Neural cell (in vitro differentiated cells): ENCODE data around the gene WNT7A.

Experiments
- EP300 ChIP-seq: fragments of 450-650 bp; conservative IDR thresholded peaks from 2 replicates; pipeline ENCODE4 v1.6.1; 2014; ENCODE audit warnings: antibody characterized with exemption, mild to moderate bottlenecking, moderate library complexity; ENCODE audit not compliant: poor library complexity, severe bottlenecking
- EZH2 ChIP-seq: fragments of 200-600, 300-800 bp; shearing (Covaris generic), sonication (generic); IDR thresholded peaks from 2 replicates; pipeline ENCODE4 v1.6.1; 2014; ENCODE audit warnings: antibody characterized with exemption, low read length, borderline replicate concordance, mild to moderate bottlenecking; ENCODE audit not compliant: insufficient read depth, poor library complexity, severe bottlenecking
- MXI1 ChIP-seq: fragments of 450-650 bp; conservative IDR thresholded peaks from 2 replicates; pipeline ENCODE4 v1.6.1; 2014; ENCODE audit warnings: antibody characterized with exemption, mild to moderate bottlenecking; ENCODE audit not compliant: poor library complexity, severe bottlenecking
- POLR2AphosphoS5 ChIP-seq: IDR thresholded peaks from 2 replicates; pipeline ENCODE4 v1.6.1; 2012
- TAF1 ChIP-seq: IDR thresholded peaks from 2 replicates; pipeline ENCODE4 v1.6.1; 2012; ENCODE audit warnings: low read depth
- TF ChIP-seq, protein P1 (sequence below): IDR thresholded peaks from 2 replicates; pipeline ENCODE4 v1.6.1; 2012; ENCODE audit warnings: borderline replicate concordance
- TF ChIP-seq, protein P2 (sequence below): fragments of 450-650 bp; IDR thresholded peaks from 2 replicates; pipeline ENCODE4 v1.5.1; 2014; ENCODE audit warnings: antibody characterized with exemption, mild to moderate bottlenecking, moderate library complexity; ENCODE audit not compliant: poor library complexity, severe bottlenecking

DNA sequence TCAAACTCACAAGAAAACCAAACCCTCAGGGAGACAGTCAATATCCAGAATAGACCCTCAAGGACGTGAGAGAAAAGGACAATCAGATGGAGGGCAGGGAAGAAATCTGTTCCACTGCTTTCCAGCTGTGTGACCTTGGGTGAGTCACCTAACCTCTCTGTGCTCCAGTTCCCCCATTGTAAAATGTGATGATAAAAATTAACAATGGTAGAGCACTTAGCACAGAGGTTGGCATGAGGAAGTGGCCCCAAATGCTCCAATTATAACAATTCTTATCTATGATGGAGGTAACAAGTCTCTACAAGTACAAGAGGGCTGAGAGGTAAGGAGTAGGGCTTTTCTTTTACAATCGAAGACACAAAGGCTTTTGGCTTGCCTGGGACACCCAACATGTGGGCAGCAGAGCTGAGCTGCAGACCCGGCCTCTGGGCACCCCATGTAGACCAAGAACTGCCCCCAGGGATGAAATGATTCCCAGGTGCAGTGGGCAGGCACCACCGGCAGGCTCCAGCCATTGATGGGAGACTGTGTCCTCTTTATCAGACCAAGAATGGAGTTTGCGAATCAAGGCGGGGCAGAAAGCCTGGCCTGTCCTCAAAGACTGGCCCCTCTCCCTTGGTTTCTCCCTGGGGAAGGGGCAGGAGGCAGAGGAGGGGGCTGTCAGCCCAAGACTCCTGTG, 22.0 kb downstream of the WNT7A start:
- TF ChIP-seq, protein P1, sequence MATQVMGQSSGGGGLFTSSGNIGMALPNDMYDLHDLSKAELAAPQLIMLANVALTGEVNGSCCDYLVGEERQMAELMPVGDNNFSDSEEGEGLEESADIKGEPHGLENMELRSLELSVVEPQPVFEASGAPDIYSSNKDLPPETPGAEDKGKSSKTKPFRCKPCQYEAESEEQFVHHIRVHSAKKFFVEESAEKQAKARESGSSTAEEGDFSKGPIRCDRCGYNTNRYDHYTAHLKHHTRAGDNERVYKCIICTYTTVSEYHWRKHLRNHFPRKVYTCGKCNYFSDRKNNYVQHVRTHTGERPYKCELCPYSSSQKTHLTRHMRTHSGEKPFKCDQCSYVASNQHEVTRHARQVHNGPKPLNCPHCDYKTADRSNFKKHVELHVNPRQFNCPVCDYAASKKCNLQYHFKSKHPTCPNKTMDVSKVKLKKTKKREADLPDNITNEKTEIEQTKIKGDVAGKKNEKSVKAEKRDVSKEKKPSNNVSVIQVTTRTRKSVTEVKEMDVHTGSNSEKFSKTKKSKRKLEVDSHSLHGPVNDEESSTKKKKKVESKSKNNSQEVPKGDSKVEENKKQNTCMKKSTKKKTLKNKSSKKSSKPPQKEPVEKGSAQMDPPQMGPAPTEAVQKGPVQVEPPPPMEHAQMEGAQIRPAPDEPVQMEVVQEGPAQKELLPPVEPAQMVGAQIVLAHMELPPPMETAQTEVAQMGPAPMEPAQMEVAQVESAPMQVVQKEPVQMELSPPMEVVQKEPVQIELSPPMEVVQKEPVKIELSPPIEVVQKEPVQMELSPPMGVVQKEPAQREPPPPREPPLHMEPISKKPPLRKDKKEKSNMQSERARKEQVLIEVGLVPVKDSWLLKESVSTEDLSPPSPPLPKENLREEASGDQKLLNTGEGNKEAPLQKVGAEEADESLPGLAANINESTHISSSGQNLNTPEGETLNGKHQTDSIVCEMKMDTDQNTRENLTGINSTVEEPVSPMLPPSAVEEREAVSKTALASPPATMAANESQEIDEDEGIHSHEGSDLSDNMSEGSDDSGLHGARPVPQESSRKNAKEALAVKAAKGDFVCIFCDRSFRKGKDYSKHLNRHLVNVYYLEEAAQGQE: no peak
- TF ChIP-seq, protein P2, sequence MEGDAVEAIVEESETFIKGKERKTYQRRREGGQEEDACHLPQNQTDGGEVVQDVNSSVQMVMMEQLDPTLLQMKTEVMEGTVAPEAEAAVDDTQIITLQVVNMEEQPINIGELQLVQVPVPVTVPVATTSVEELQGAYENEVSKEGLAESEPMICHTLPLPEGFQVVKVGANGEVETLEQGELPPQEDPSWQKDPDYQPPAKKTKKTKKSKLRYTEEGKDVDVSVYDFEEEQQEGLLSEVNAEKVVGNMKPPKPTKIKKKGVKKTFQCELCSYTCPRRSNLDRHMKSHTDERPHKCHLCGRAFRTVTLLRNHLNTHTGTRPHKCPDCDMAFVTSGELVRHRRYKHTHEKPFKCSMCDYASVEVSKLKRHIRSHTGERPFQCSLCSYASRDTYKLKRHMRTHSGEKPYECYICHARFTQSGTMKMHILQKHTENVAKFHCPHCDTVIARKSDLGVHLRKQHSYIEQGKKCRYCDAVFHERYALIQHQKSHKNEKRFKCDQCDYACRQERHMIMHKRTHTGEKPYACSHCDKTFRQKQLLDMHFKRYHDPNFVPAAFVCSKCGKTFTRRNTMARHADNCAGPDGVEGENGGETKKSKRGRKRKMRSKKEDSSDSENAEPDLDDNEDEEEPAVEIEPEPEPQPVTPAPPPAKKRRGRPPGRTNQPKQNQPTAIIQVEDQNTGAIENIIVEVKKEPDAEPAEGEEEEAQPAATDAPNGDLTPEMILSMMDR: no peak
- TF ChIP-seq POLR2AphosphoS5 (no peak), MXI1 (no peak), EZH2 (no peak), TAF1 (no peak), EP300 (no peak)
